Activated CD8-positive, alpha-beta memory T cell treated with anti-CD3 and anti-CD28 coated beads for 48 hours (primary cell): ENCODE results near the gene RASAL3.
"Not testable (repeated sequence)": the region's sequence is repeated elsewhere in the genome, so short reads cannot be mapped to it uniquely, and the experiment has no call there.

ENCODE experiments used
- DNase-seq, 3 experiments: peaks; one replicate each; pipeline ENCODE4 v3.0.0-alpha.2; 2020; ENCODE audit warnings: low read depth in 2 of 3, low spot score in 2 of 3

RASAL3 gene

GRCh38 chr19:15464394-15465385 is at the start of gene RASAL3:
Gene RASAL3 (minus strand): TSS chr19:15464544. CDS start chr19:15464358, 186 bp downstream.
- peak in 2 of 3 experiments; percentile 45 to 57 for DNase-seq

- DNase-seq = no peak
Measured at GRCh38 chr19:15511671-15512424, 47.5 kb upstream of the RASAL3 start.

GRCh38 chr19:15508035-15508710 is 43.8 kb upstream of the RASAL3 start, which contains the start of gene CYP4F22:
Gene CYP4F22 (plus strand): TSS chr19:15508525. CDS start chr19:15525337, 16,812 bp downstream.
- no peak for DNase-seq

GRCh38 chr19:15507068-15508034 is 43.0 kb upstream of the RASAL3 start:
- no peak for DNase-seq

- no peak for DNase-seq
Measured at GRCh38 chr19:15506074-15506571, 41.8 kb upstream of the RASAL3 start.

- DNase-seq = no peak
Measured at GRCh38 chr19:15502264-15502663, 37.9 kb upstream of the RASAL3 start.

- no peak for DNase-seq
Measured at GRCh38 chr19:15501596-15501995, 37.3 kb upstream of the RASAL3 start.

- DNase-seq = no peak
Measured at GRCh38 chr19:15498910-15499309, 34.6 kb upstream of the RASAL3 start.

- DNase-seq = no peak
Measured at GRCh38 chr19:15498156-15498858, 34.0 kb upstream of the RASAL3 start.

GRCh38 chr19:15495151-15495550 is 30.8 kb upstream of the RASAL3 start:
- DNase-seq = no peak

GRCh38 chr19:15488489-15489226 is 24.3 kb upstream of the RASAL3 start:
- no peak for DNase-seq

GRCh38 chr19:15487038-15487437 is 22.7 kb upstream of the RASAL3 start:
- DNase-seq = no peak

GRCh38 chr19:15485768-15486167 is 21.4 kb upstream of the RASAL3 start:
- not testable (repeated sequence) for DNase-seq

GRCh38 chr19:15480996-15481395 is 16.7 kb upstream of the RASAL3 start:
- not testable (repeated sequence) for DNase-seq

- DNase-seq = no peak
Measured at GRCh38 chr19:15479391-15480345, 15.3 kb upstream of the RASAL3 start, which contains the start of gene PGLYRP2. Gene PGLYRP2 (minus strand): TSS chr19:15479501. CDS start chr19:15479371, 130 bp downstream.

GRCh38 chr19:15476325-15476724 is 12.0 kb upstream of the RASAL3 start:
- no peak for DNase-seq

- DNase-seq = no peak
Measured at GRCh38 chr19:15475611-15476010, 11.3 kb upstream of the RASAL3 start.
